CD14-positive monocyte (primary cell): ENCODE results near the gene FAM240A. TPM values are rescaled to one million over a fixed set of nuclear protein-coding genes. Genes with fewer than 3 reads are reported as not detected.

Experiments
- DNase-seq, 3 donors: peaks; one replicate each; pipeline ENCODE4 v3.0.0-alpha.2; 2011 to 2022
- H2AFZ ChIP-seq: 2 replicates; pipeline ENCODE4 v1.6.0; 2012; ENCODE audit warnings: mild to moderate bottlenecking, low read depth, low read length, inconsistent platforms; ENCODE audit not compliant: insufficient read depth, poor library complexity, severe bottlenecking
- H3K27ac ChIP-seq, 2 donors: 1 replicate in 1 of 2; 2 replicates in 1 of 2; pipeline ENCODE4 v1.5.1; 2012 to 2013; ENCODE audit warnings: low read length in 2 of 2, control low read depth in 1 of 2, inconsistent platforms in 1 of 2, low read depth in 1 of 2, mild to moderate bottlenecking in 1 of 2
- H3K27me3 ChIP-seq, 2 donors: one replicate each; pipeline versions ENCODE4 v1.6.0 to v1.6.1; 2011 to 2013; ENCODE audit warnings: low read length in 2 of 2; ENCODE audit not compliant: control insufficient read depth in 2 of 2, insufficient read depth in 2 of 2
- H3K36me3 ChIP-seq, 2 donors: replicated peaks in 1 of 2; 1 replicate in 1 of 2; 2 replicates in 1 of 2; pipeline versions ENCODE4 v1.5.1 to v1.6.1; 2012 to 2013; ENCODE audit warnings: low read length in 2 of 2, control low read depth in 1 of 2, inconsistent platforms in 1 of 2, mild to moderate bottlenecking in 1 of 2; ENCODE audit not compliant: insufficient read depth in 2 of 2, control insufficient read depth in 1 of 2
- H3K4me1 ChIP-seq, 2 donors: 1 replicate in 1 of 2; 2 replicates in 1 of 2; pipeline versions ENCODE4 v1.5.1 to v1.6.1; 2012 to 2013; ENCODE audit warnings: low read length in 2 of 2, control low read depth in 1 of 2, inconsistent platforms in 1 of 2, mild to moderate bottlenecking in 1 of 2, moderate library complexity in 1 of 2; ENCODE audit not compliant: insufficient read depth in 2 of 2, control insufficient read depth in 1 of 2
- H3K4me2 ChIP-seq: replicated peaks from 2 replicates; pipeline ENCODE3; 2012; ENCODE audit warnings: low read length, moderate library complexity, mild to moderate bottlenecking; ENCODE audit not compliant: poor library complexity, severe bottlenecking; ENCODE audit errors: extremely low read depth
- H3K4me3 ChIP-seq, 3 experiments: fragments of 200-600 bp in 1 of 3; sonication (generic) in 1 of 3; replicated peaks in 1 of 3; 1 replicate in 2 of 3; 2 replicates in 1 of 3; pipeline ENCODE4 v1.5.1; 2011 to 2013; ENCODE audit warnings: low read length in 3 of 3, mild to moderate bottlenecking in 3 of 3, control low read depth in 2 of 3, low read depth in 2 of 3, inconsistent platforms in 1 of 3, moderate library complexity in 1 of 3
- H3K79me2 ChIP-seq: 2 replicates; pipeline ENCODE4 v1.6.0; 2012; ENCODE audit warnings: mild to moderate bottlenecking, control low read depth, inconsistent platforms, low read length, moderate library complexity; ENCODE audit not compliant: insufficient read depth
- H3K9ac ChIP-seq: 2 replicates; pipeline ENCODE4 v1.6.0; 2017; ENCODE audit warnings: low read length, mild to moderate bottlenecking; ENCODE audit not compliant: insufficient read depth, poor library complexity, severe bottlenecking
- H3K9me3 ChIP-seq, 2 donors: replicated peaks in 1 of 2; 1 replicate in 1 of 2; 2 replicates in 1 of 2; pipeline versions ENCODE4 v1.5.1 to v1.6.1; 2012 to 2013; ENCODE audit warnings: low read length in 2 of 2, control low read depth in 1 of 2; ENCODE audit not compliant: control insufficient read depth in 1 of 2, insufficient read depth in 1 of 2
- H4K20me1 ChIP-seq: 2 replicates; pipeline ENCODE4 v1.6.0; 2012; ENCODE audit warnings: mild to moderate bottlenecking, low read length, control low read depth, moderate library complexity; ENCODE audit not compliant: insufficient read depth
- H3K27ac Mint-ChIP-seq, 7 donors: one replicate each; pipeline ENCODE4 v1.8.0; 2020; ENCODE audit warnings: mild to moderate bottlenecking in 7 of 7, mixed read lengths in 7 of 7, moderate library complexity in 6 of 7, inconsistent platforms in 2 of 7
- H3K27me3 Mint-ChIP-seq, 3 donors: one replicate each; pipeline ENCODE4 v1.8.0; 2021 to 2022; ENCODE audit warnings: low read depth in 3 of 3, mild to moderate bottlenecking in 3 of 3, mixed read lengths in 3 of 3, moderate library complexity in 3 of 3, inconsistent platforms in 1 of 3
- H3K36me3 Mint-ChIP-seq, 2 donors: one replicate each; pipeline ENCODE4 v1.8.0; 2020; ENCODE audit warnings: mixed read lengths in 2 of 2, inconsistent platforms in 1 of 2, mild to moderate bottlenecking in 1 of 2
- H3K4me1 Mint-ChIP-seq: one replicate; pipeline ENCODE4 v1.8.0; 2020; ENCODE audit warnings: mild to moderate bottlenecking, mixed read lengths
- H3K4me3 Mint-ChIP-seq, 2 donors: one replicate each; pipeline ENCODE4 v1.8.0; 2020; ENCODE audit warnings: mild to moderate bottlenecking in 2 of 2, mixed read lengths in 2 of 2, moderate library complexity in 1 of 2
- H3K9me3 Mint-ChIP-seq, 7 donors: one replicate each; pipeline ENCODE4 v1.8.0; 2020 to 2022; ENCODE audit warnings: mixed read lengths in 7 of 7, mild to moderate bottlenecking in 6 of 7, moderate library complexity in 6 of 7, inconsistent platforms in 2 of 7
- CTCF ChIP-seq: fragments of 200-600 bp; IDR thresholded peaks from one replicate; pipeline ENCODE4 v1.8.0; 2022; ENCODE audit warnings: antibody characterized with exemption, mild to moderate bottlenecking
- WGBS: methylation state at CpG from one replicate; pipeline ENCODE4 v1.1.5; 2013; ENCODE audit warnings: missing lambda C conversion rate; ENCODE audit not compliant: insufficient coverage; 5-methylcytosine and 5-hydroxymethylcytosine counted together
- intact Hi-C, 2 donors: fragments of 100-400 bp; cut with micrococcal nuclease; formaldehyde crosslinking; loops; one replicate each; pipeline versions ENCODE4 v1.15.0 to v1.15.1; 2023
- polyA plus RNA-seq, 3 donors: library from polyadenylated mRNA; depleted of rRNA in 1 of 3; unstranded in 2 of 3; stranded (reverse) in 1 of 3; fragments of 300-500 nt in 2 of 3; fragments of >200 nt in 1 of 3; fragmentation: Illumina TruSeq in 2 of 3; gene quantifications; 1 replicate in 2 of 3; 2 replicates in 1 of 3; pipeline ENCODE4 v1.2.3, GENCODE V29; 2012 to 2021

The FAM240A gene
- polyA plus RNA-seq, 3 donors, result not detected

- no peak for DNase-seq
- Mint-ChIP-seq H3K9me3 (peaks cover 6 to 20% (median 14%) of the 10 kb centered on the region in 7 donors), H3K4me1 (no peaks in the 10 kb centered on the region), H3K36me3 (no peaks in the 10 kb centered on the region), H3K27ac (peak overlapping the region in 1 of 7 donors; percentile 15), H3K4me3 (no peak overlapping the region), H3K27me3 (peaks cover 3 to 10% (median 3%) of the 10 kb centered on the region in 3 donors)
- Histone ChIP-seq H3K4me3 (no peak overlapping the region), H3K27me3 (peaks cover 0 to 3% of the 10 kb centered on the region in 2 donors), H4K20me1 (no peaks in the 10 kb centered on the region), H3K36me3 (no peaks in the 10 kb centered on the region), H3K9ac (no peak overlapping the region), H3K4me1 (no peaks in the 10 kb centered on the region), H3K79me2 (no peaks in the 10 kb centered on the region), H2AFZ (no peak overlapping the region), H3K9me3 (peaks cover 3 to 9% of the 10 kb centered on the region in 2 donors), H3K4me2 (no peak overlapping the region), H3K27ac (no peak overlapping the region)
- intact Hi-C loops, result no loop called here
- no peak for TF ChIP-seq CTCF
- WGBS, result no CpG with 5 or more reads among the region's 3 CpGs
These were observed 37.1 kb downstream of the FAM240A start for GRCh38 chr3:46649436-46649835.

DNA sequence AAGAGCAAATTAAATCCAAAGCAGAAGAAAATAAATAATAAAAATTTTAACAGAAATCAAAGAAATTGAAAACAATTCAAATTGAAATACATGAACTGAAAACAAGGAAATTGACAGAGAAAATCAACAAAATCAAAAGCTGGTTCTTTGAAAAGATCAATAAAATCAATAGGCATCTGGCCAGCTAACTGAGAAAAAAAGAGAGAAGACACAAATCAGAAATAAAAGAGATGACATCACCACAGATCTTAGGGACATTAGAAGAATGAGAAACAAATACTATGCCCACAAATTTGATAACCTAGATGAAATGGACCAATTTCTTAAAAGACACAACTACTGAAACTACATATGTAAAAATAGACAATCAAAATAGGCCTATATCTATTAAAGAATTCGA, 38.8 kb downstream of the FAM240A start:
- Histone ChIP-seq H3K9me3 (peaks cover 3 to 9% of the 10 kb centered on the region in 2 donors), H4K20me1 (no peaks in the 10 kb centered on the region), H3K79me2 (no peaks in the 10 kb centered on the region), H2AFZ (no peak overlapping the region), H3K36me3 (no peaks in the 10 kb centered on the region), H3K4me1 (no peaks in the 10 kb centered on the region), H3K9ac (no peak overlapping the region), H3K4me3 (no peak overlapping the region), H3K27ac (no peak overlapping the region), H3K27me3 (peaks cover 0 to 3% of the 10 kb centered on the region in 2 donors), H3K4me2 (no peak overlapping the region)
- H3K36me3 Mint-ChIP-seq, result no peaks in the 10 kb centered on the region
- no peak overlapping the region for H3K4me3 Mint-ChIP-seq
- no CpG with 5 or more reads among the region's 1 CpG for WGBS
- DNase-seq, result no peak
- H3K4me1 Mint-ChIP-seq, result no peaks in the 10 kb centered on the region
- intact Hi-C loops, result no loop called here
- H3K9me3 Mint-ChIP-seq, result peaks cover 6 to 20% (median 14%) of the 10 kb centered on the region in 7 donors
- no peak for TF ChIP-seq CTCF
- H3K27me3 Mint-ChIP-seq, result peaks cover 3 to 12% (median 5%) of the 10 kb centered on the region in 3 donors
- no peak overlapping the region for H3K27ac Mint-ChIP-seq
